BJ (cell line): ENCODE measurements around the gene NAT8L. TPM values are rescaled to one million over a fixed set of nuclear protein-coding genes. Genes with fewer than 3 reads are reported as not detected.

Source experiments
- CTCF ChIA-PET: fragments of 350-600 bp; formaldehyde crosslinking; extraction: SDS; loops from one replicate; lab custom pipeline; 2021; ENCODE audit warnings: antibody characterized with exemption, inconsistent platforms; lab: Yijun Ruan, JAX
- POLR2A ChIA-PET: fragments of 300-600 bp; sonication (Branson Sonifier 250); formaldehyde crosslinking; extraction: SDS; loops from one replicate; lab custom pipeline; 2021; ENCODE audit warnings: antibody characterized with exemption; lab: Charles Lee
- DNase-seq: peaks from one replicate; pipeline ENCODE4 v3.0.0-alpha.2; 2011; ENCODE audit warnings: low read depth
- H3K27me3 ChIP-seq: 2 replicates; pipeline ENCODE4 v1.6.0; 2011; ENCODE audit warnings: low read length; ENCODE audit not compliant: control insufficient read depth, insufficient read depth
- H3K36me3 ChIP-seq: 2 replicates; pipeline ENCODE4 v1.5.1; 2011; ENCODE audit warnings: low read length; ENCODE audit not compliant: control insufficient read depth, insufficient read depth
- H3K4me3 ChIP-seq: 2 replicates; pipeline ENCODE4 v1.5.1; 2011; ENCODE audit warnings: low read depth, mild to moderate bottlenecking, control low read depth, low read length
- polyA plus RNA-seq: library from polyadenylated mRNA; depleted of rRNA; stranded (reverse); fragments of >200 nt; gene quantifications from 2 replicates; pipeline ENCODE4 v1.2.3, GENCODE V29; 2011
- TF ChIP-seq, protein P1 (sequence below): IDR thresholded peaks from 2 replicates; pipeline ENCODE4 v1.5.1; 2011; ENCODE audit warnings: low read depth, mild to moderate bottlenecking, control low read depth, inconsistent platforms, low read length, moderate library complexity; ENCODE audit not compliant: insufficient read depth

NAT8L gene
- polyA plus RNA-seq, 1 experiment: 0.04 TPM

DNA sequence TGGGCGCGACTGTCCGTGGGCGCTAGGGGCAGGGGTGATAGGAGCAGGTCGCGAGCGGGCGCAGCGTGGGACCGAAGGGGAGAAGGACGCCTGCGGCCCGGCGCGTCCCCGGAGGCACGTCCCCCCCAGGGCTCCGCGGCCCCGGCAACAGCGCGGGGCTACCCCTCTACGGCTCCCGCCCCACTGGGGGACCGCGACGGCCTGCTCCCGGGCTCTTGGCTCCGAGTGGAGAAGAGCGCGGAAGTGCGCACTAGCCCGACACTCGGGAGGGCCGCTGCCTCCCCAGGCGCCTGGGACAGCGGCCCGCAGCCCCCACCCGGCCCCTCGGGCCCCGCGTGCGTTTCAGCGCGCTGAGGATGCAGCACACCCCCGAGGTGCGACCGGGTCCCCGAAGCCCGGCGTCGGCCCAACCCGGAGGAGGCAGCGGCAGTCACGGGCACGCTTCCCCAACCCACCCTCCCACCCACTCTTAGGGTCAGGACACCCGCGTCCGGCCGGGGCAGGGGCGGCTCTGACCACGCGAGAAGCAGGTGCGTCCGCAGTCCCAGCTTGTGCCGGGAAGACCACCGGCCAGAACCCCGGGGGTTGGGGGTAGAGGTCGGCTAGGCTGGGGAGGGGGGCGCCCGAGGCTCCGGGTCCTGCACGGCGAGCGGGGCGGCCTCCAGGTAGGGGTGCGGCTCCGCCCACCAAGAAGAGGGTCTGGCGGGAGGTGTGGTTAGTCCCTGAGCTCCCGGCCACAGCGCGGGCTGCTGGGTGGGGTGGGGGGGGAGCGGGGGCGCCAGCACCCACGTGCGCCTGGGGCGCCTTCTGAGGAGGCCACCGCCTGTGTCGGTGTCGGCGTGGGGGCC, 18.5 kb upstream of the NAT8L start:
- Histone ChIP-seq H3K36me3 (no peaks in the 10 kb centered on the region; the same call in 1 of the 2 replicates), H3K4me3 (peak overlapping the region; percentile 72), H3K27me3 (peaks cover 13% of the 10 kb centered on the region)
- ChIA-PET POLR2A (interaction anchor here (0.6 kb wide), 1 partner anchor 27 kb away, joined by 5 read pairs; no protein-coding TSS in a partner anchor), CTCF (no interaction called here)
- DNase-seq: no peak
- TF ChIP-seq, protein P1, sequence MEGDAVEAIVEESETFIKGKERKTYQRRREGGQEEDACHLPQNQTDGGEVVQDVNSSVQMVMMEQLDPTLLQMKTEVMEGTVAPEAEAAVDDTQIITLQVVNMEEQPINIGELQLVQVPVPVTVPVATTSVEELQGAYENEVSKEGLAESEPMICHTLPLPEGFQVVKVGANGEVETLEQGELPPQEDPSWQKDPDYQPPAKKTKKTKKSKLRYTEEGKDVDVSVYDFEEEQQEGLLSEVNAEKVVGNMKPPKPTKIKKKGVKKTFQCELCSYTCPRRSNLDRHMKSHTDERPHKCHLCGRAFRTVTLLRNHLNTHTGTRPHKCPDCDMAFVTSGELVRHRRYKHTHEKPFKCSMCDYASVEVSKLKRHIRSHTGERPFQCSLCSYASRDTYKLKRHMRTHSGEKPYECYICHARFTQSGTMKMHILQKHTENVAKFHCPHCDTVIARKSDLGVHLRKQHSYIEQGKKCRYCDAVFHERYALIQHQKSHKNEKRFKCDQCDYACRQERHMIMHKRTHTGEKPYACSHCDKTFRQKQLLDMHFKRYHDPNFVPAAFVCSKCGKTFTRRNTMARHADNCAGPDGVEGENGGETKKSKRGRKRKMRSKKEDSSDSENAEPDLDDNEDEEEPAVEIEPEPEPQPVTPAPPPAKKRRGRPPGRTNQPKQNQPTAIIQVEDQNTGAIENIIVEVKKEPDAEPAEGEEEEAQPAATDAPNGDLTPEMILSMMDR: no peak

DNA sequence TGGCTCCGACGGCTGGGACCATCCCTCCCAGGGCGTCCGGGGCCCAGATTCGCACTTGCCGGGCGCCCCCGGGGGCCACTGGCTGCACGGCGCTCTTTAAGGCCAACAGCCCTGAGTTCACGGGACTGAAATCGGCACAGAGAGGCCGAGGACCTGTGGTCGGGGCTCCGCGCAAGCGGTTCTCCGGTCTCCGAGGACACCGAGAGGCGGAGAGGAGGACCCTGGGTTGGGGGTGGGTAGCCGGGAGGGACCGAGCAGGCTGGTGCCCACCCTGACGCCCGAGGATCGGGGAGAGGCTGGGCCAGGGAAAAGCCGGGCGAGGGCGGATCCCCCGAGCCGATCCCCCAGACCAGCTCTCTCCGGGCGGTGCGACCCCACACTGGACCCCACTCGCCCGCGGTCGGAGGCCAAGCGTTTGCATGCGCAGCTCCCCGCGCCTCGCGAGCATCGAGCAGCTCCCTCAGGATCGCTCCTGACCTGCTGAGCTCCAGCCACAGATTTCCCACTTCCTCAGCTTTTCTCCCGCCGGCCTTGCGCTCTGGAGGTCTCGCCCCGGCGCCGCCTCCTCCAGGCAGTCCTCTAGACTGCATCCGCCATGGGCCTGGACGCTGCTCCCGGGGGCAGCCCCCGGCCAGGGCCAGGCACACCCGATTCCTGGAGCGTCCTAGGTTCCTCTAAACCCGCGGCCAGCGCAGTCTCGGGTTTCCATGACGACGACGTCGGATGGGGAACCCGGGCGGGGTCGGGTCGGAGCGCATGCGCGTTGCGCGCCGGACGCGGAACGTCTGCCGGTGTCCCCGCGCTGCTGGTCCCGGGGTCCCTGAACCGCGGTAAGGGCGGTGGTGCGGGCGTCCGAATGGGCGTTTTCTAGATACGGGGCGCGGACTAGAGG, 17.6 kb upstream of the NAT8L start:
- peak overlapping the region; percentile 72 for H3K4me3 ChIP-seq
- DNase-seq: peak; percentile 6
- no peaks in the 10 kb centered on the region; the same call in 1 of the 2 replicates for H3K36me3 ChIP-seq
- peaks cover 12% of the 10 kb centered on the region for H3K27me3 ChIP-seq
- ChIA-PET POLR2A (no interaction called here), CTCF (no interaction called here)
- TF ChIP-seq, protein P1: no peak

DNA sequence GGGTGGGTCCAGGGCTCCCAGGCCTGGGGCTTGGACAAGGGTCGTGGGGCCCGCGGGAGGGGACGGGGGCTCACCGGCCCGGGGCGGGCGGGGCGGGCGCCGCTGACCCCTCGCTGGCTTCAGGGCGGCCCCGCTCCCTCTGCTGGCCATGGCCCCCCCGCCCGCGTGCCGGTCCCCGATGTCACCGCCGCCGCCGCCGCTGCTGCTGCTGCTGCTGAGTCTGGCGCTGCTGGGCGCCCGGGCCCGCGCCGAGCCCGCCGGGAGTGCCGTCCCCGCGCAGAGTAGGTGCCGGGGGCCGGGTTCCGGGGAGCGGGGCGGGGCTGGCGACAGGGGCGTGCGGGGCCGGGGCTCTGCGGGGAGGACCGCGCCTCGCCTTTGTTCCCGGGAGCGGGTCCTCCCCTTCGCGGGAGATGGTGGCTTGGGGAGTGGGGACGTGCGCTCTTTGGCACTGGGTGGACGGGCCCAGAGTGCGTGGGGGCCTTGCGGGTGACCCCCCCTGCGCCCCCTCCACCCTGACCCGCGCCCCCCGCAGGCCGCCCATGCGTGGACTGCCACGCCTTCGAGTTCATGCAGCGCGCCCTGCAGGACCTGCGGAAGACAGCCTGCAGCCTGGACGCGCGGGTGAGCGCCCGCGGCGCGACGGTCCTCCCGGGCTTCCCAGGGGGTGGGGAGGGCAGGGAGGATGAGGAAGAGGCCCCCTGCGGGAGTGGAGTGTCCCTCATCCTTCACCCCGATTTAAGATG, 16.8 kb upstream of the NAT8L start:
- H3K4me3 ChIP-seq: peak overlapping the region; percentile 72
- DNase-seq: no peak
- peaks cover 7% of the 10 kb centered on the region for H3K27me3 ChIP-seq
- ChIA-PET CTCF (no interaction called here), POLR2A (no interaction called here)
- no peaks in the 10 kb centered on the region; the same call in 1 of the 2 replicates for H3K36me3 ChIP-seq
- TF ChIP-seq, protein P1: no peak

DNA sequence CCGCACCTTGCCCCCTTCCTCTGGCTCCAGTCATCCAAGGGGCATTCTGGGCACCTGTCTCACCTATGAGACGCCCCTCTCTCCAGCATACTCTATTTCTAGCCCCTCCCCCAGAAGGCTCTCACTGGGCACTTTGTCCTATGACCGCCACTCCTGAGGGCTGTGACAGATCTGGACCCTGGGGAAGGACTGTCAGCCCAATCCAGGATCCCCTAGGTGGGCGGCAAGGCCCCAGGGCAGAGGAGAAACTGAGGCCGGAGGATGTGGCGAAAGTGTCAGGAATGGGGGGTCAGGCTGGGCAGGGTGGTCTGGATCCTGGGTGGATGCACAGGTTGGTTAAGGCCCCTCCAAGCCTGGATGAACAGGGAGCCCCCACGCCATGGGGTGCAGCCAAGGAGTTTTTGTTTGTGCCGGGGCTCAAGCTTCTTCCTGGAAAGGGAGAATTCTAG, 16.2 kb upstream of the NAT8L start:
- H3K4me3 ChIP-seq: no peak overlapping the region
- ChIA-PET POLR2A (no interaction called here), CTCF (no interaction called here)
- no peak for DNase-seq
- no peaks in the 10 kb centered on the region; the same call in 1 of the 2 replicates for H3K36me3 ChIP-seq
- TF ChIP-seq, protein P1: no peak
- peaks cover 7% of the 10 kb centered on the region for H3K27me3 ChIP-seq
